CD4-positive, alpha-beta T cell treated with Interleukin-2 at 100 ng/mL for 4 hours (primary cell): ENCODE data around the gene BEND7.

Source experiments
- DNase-seq: peaks from one replicate; pipeline ENCODE4 v3.0.0-alpha.2; 2020; ENCODE audit warnings: low spot score

BEND7 gene

GRCh38 chr10:13520194-13520593 is 8.6 kb downstream of the BEND7 start:
- no peak for DNase-seq

- no peak for DNase-seq
Observed at GRCh38 chr10:13518076-13518692, 10.6 kb downstream of the BEND7 start.

GRCh38 chr10:13517675-13518074 is 11.1 kb downstream of the BEND7 start:
- DNase-seq = no peak

- no peak for DNase-seq
Observed at GRCh38 chr10:13516176-13516575, 12.6 kb downstream of the BEND7 start.

- no peak for DNase-seq
Observed at GRCh38 chr10:13515467-13515866, 13.3 kb downstream of the BEND7 start.

DNA sequence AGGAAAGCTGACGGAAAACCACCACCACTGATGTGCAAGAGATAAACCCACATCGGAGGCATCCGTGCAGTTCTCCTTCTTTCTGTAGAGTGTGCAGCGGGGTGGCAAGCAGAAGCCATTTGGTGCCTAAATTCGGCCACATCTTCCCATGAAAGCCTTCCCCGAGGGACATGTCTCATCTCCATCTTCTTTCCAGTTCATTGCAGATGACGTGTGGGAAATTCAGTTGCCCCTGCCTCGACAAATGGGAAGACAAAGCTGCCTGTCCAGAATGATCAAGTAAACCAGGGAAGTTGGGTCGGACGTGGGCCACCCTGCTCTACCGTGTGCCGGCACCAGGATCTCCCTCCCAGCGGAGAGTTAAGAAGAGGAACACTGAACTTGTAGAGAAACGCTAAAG is 14.5 kb downstream of the BEND7 start:
- no peak for DNase-seq

DNA sequence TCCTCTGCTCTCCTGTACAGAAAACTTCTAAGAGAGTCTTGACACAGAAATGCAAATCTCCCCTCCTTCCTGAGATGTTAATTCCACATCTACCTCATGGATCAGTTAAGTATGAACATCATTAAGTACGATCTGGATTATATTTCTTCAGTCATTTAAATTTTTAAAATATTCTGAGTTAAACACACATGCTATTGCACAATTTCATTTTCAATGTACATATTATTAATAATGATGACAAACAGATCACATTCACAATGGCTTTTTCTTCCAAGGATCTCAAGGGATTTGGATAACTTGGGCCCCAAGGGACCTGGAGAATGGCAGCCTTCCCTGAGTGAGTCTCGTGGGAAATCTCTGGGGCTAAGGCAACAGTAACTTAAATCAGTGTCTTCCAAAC is 16.2 kb downstream of the BEND7 start:
- no peak for DNase-seq

DNA sequence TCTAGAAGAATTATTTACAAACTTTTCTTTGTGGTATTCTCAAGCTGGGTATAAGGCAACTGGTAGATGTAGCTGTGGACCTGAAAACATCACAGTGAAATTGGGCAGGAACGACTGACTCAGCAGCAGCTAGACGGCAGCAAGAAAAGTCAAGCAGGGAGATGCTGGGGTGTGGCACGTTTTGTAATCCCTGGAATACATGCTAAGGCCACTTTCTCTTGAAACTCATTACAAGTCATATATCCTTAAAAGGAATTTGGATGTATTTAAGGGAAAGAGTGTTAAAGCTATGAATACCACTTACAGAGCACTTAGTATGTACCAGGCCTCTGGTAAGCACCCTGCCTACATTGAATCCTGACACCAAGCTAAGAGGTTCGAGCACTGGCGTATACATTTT is 17.4 kb downstream of the BEND7 start:
- no peak for DNase-seq

DNA sequence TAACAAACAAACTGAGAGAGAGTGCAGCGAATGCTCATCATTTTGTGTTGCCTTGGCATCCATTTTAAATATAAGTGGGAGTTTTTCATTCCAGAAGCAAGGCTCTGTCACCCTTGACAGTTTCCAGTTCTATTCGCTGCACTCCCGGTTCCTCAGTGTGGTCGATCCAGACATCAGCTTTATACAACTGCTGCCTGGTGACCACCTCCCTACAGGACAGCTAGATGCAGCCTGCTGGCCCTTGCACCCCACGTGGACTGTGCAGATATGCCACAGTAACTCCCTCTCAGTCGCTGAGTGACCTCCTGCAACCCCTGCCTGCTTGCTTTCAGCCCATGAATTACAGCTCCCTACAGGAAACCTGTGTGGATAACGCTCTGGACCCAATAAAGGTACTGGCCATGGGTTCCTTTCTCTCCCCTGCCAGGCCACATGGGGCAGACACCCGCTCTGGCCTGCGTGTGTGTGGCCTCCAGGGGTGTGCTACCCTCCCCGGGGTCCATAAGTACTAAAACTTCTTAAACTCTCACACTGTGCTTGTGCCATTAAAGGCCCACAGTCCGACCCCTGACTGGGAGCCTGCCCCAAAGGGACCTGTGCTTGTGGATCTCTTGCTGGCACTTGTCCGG is 23.6 kb downstream of the BEND7 start:
- no peak for DNase-seq

DNA sequence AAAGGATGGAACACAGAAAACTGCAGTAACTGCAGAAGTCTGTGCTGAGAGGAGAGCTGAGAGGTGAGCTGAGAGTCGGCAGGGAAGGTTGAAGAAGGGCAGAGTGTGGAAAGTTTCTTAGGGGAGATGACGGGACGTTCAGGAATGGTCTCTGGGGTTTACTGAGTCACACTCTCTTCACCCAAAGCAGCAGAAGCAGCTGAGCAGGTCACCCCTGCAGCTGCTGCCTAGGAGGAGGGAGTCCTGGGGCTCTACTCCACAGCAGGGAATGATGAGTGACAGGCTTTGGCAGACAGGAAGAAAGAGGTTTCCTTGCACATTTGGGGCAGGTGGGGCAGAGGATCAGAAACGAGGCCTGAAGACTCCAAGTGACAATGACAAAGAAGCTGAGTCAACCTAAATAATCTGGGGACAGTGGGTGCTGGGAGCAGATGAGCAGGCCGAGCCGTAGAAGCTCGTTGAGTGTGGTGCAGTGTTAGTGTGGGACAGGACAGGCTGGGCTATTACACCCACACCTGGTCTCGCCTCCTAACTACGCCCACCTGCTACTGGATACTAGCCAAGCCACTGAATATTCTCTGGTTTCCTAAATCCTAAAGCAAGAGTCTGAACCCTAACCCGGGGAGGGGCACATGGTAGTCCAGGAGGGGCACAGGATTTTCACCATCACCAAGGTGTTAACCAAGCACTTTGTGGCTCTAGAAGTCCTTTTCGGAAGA is 24.9 kb downstream of the BEND7 start:
- DNase-seq = no peak

DNA sequence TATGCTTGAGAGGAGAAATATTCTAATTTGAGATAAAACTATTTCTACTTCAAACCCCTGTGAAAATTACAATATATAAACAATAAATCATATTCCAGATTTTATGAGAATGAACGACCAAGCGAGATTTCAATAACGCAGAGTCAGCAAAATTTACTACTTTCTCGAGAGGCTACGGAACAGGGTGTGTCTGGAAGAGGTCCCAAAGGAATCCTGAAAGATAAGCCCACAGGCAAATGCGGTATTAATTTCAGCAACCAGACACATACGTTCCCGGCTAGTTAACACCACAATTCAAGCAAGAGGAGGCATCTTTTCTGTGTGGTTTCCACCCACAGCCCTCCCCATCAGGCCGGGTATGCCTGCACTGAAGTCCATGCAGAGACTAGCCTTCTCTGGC is 26.4 kb downstream of the BEND7 start:
- no peak for DNase-seq

DNA sequence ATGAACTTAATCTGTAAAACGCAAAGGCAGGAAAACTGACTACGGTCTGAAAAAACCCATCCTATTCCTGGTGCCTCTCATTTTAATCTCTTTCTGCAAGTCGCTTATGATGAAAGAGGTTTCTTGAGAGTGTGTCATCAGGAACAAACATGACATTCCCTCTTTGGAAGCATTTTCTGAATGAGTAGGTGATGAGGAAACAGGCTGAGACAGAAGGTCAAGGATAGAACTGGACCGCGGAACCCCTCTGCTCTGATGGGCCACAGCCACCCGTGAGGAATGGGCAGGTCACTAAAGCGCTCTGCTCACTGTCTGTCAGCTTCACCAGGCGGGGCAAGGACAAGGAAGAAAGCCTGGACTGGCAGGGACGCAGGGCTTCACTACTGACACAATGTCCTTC is 28.6 kb downstream of the BEND7 start:
- DNase-seq = no peak

GRCh38 chr10:13499150-13499549 is 29.7 kb downstream of the BEND7 start:
- DNase-seq = no peak

DNA sequence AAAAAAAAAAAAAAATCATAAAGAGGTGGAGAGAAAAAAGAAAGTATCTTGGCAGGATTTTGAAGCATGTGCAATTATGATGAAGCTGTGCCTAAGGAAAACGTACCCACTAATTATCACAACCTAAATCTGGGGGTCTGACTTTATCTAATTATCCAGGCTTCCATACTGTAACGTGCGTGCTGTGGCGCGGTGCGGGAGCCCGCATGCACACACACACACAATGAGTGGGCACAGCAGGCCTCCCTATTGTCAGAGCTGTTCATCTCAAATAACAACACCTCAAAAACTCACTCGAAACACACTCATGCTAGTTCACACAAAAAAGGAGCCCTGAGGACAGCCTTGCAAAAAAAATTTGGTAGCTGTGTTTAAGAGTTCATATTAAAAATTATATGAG is 31.9 kb downstream of the BEND7 start:
- DNase-seq = no peak

DNA sequence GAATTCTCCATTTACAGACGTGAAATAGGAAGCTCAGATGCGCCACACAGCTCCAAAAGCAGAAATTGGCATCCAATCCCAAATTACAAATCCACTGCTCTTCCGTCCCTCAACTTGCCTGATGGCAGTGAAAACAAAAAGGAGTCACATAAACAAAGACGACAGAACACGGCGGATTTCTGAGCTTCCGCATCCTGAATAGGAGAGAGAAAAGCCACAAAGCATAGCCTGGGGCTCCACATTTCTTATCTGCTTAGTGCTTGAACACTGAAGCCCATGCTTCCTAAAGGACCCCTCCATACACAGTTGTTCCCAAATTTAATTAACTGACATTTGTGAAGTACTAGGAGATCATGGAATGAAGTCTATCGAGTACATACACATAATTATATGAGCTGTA is 32.6 kb downstream of the BEND7 start:
- DNase-seq = no peak

DNA sequence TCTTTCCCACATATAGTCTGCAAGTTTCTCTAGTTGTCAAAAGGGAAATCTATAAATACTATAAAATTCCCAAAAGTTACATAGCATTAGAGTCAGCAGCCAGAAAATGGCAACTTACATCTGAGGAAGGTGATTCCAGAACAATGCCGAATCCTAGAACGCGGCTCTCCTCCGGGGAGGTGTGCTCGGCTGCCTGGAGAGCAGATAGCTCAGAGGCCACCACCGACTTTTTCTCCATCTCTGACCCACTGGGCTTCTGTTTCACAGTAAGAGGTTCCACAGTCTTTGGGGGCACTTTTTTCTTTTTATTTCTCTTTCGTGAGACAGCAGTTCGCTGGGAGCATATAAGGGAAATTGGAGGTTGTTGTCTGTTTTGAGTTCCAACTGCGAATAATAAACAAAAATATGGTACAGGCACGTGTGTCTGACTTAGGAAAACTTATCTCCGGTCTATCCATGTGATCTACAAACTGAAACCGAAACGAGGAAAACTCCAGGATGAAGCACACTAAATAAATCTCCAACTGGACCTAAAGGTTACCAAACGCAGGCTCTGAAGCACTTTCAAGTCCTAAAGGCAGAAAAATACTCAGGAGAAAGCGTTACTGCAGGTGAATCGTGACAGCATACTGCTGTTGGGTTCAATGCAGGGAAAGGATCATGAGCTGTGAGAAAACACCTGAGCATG is 36.2 kb downstream of the BEND7 start:
- no peak for DNase-seq

DNA sequence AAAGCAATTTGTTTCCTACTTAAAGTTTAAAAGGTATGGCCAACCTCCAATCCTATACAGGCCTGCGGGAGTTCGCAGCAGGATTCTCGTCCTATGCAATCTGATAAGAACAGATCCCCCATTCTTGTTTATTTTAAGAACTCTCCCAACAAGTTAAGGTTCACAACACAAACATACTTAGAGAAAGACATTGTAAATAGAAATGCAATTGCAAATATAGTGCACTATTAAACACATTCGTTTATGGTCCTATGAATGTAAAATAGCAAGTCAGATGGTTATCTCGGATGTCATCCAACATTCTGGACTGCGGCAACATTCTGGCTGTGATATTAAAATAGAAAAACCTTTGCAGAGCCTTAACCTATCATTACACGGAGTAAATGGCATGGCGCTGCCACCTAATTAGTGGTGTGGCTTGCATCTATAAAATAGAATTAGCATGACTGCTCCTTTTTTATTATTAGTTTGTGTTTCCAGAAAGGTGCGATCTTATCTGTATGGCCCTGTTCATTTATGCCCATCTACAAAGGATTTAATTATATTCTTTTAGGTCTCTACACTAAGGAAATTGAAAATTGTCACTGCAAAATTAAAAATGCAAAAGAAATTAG is 37.0 kb downstream of the BEND7 start:
- no peak for DNase-seq

DNA sequence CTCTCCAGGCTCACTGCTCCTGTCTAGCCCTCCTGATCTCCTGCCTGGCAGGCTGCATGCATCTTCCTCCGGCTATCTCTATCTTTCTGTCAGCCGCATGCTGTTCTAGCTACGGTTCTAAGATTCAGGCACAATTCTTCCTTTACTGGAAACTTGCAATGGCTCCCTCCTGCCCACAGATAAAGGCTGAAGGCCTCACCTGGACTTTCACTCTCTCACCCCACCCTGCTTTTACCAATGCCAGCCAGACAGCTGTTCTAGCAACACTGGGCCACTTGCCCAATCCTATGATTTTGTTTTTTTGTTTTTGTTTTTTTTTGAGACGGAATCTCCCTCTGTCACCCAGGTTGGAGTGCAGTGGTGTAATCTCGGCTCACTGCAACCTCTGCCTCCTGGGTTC is 38.3 kb downstream of the BEND7 start:
- DNase-seq = no peak

DNA sequence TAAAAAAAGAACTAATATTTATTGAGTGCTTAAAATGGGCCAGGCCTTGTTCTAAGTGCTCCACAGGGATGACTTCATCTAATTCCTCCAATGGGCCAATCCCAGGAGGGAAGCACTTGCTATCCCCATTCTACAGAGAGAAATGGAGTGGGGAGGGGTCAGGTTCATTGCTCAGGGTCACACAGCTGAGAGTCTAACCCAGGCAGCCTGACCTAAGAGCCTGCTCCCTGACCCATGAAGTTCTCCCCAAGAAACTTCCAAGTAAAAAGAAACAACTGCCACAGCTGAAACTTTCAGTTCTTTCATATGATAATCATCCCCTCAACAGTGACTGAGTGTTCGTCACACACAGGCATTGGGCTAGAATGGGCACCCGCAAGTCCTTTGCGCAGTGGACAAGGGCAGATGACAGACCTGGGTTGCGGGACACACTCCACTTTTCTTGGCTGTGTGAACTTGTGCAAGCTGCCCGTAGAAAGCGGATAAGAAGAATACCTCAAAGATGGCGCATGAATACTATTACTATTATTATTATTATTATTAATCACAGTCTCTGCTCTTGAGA is 39.7 kb downstream of the BEND7 start:
- DNase-seq = no peak

DNA sequence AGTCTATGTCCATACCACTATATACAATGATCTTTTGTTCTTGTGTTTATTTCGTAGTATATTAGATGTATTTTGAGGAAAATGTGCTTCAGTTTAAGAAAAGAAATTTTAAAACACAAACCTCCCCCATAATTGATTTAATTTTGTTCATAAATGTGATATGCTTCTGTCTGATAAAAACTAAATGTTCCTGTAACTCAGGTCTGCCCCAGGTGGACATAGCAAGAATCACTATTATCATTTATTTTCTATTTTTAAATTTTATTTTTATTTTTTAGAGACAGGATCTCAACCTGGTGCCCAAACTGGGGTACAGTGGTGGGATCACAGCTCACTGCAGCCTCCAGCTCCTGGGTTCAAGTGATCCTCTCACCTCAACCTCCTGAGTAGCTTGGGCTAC is 43.2 kb downstream of the BEND7 start:
- no peak for DNase-seq

- no peak for DNase-seq
Observed at GRCh38 chr10:13483951-13484350, 44.9 kb downstream of the BEND7 start.

- no peak for DNase-seq
Observed at GRCh38 chr10:13483073-13483472, 45.7 kb downstream of the BEND7 start.
